HS-27A (cell line): ENCODE results near the gene RNF25.

Experiments
- DNase-seq: peaks from one replicate; pipeline ENCODE4 v3.0.0-alpha.2; 2012; ENCODE audit warnings: low read depth, missing footprints

Gene RNF25

GRCh38 chr2:218671654-218672566 lies at the start of gene RNF25, which contains the start of gene STK36:
RNF25 (minus strand) TSS chr2:218672002; CDS start chr2:218671970, 32 bp downstream.
STK36 (plus strand) TSS chr2:218672086; CDS start chr2:218672830, 744 bp downstream.
- peak; percentile 50 for DNase-seq

GRCh38 chr2:218721488-218721887 lies 49.7 kb upstream of the RNF25 start:
- no peak for DNase-seq

- DNase-seq = no peak
Measured at GRCh38 chr2:218720048-218721041, 48.5 kb upstream of the RNF25 start.

- DNase-seq = no peak
Measured at GRCh38 chr2:218719457-218719856, 47.7 kb upstream of the RNF25 start.

- DNase-seq = no peak
Measured at GRCh38 chr2:218718058-218718457, 46.3 kb upstream of the RNF25 start.

- DNase-seq = no peak
Measured at GRCh38 chr2:218717262-218717661, 45.5 kb upstream of the RNF25 start.

- no peak for DNase-seq
Measured at GRCh38 chr2:218716070-218716469, 44.3 kb upstream of the RNF25 start.

- DNase-seq = no peak
Measured at GRCh38 chr2:218713922-218714321, 42.1 kb upstream of the RNF25 start.

- peak; percentile 2 for DNase-seq
Measured at GRCh38 chr2:218711550-218711929, 39.7 kb upstream of the RNF25 start.

- DNase-seq = peak; percentile 76
Measured at GRCh38 chr2:218710687-218711549, 39.1 kb upstream of the RNF25 start, which contains the start of gene TTLL4. TTLL4 (plus strand) TSS chr2:218710835; CDS start chr2:218737677, 26,842 bp downstream.

GRCh38 chr2:218710334-218710686 lies 38.5 kb upstream of the RNF25 start:
- no peak for DNase-seq

GRCh38 chr2:218709908-218710307 lies 38.1 kb upstream of the RNF25 start:
- DNase-seq = no peak

- no peak for DNase-seq
Measured at GRCh38 chr2:218708086-218708485, 36.3 kb upstream of the RNF25 start.

GRCh38 chr2:218703341-218703740 lies 31.5 kb upstream of the RNF25 start:
- no peak for DNase-seq

GRCh38 chr2:218701806-218702205 lies 30.0 kb upstream of the RNF25 start:
- DNase-seq = no peak

GRCh38 chr2:218698885-218699284 lies 27.1 kb upstream of the RNF25 start:
- no peak for DNase-seq

- no peak for DNase-seq
Measured at GRCh38 chr2:218694405-218695145, 22.8 kb upstream of the RNF25 start.

- no peak for DNase-seq
Measured at GRCh38 chr2:218691234-218691633, 19.4 kb upstream of the RNF25 start.

- peak; percentile 1 for DNase-seq
Measured at GRCh38 chr2:218687400-218688060, 15.7 kb upstream of the RNF25 start.

GRCh38 chr2:218680061-218680460 lies 8.3 kb upstream of the RNF25 start:
- no peak for DNase-seq
